ENCODE results near the gene FBXL17.

Gene FBXL17

DNA sequence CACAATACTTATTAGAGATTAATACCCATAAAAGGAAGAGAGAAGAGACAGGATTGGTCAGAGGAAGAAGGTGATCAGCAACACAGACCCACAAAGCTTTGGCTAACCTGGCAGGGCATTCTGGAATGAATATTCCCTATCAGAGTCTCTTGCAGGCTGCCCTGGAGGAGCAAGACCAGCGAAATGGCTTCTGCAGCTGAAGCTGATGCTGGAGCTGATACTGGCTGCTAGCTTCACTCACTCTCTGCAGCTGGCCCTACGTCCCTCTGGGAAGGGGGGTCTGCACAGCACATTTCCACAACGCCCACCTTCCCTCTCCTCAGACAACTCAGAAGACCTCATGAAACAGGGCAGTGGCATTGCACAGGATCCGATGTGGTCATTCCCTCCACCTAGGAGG is 541.3 kb downstream of the FBXL17 start:
- DNase-seq: no peak

DNA sequence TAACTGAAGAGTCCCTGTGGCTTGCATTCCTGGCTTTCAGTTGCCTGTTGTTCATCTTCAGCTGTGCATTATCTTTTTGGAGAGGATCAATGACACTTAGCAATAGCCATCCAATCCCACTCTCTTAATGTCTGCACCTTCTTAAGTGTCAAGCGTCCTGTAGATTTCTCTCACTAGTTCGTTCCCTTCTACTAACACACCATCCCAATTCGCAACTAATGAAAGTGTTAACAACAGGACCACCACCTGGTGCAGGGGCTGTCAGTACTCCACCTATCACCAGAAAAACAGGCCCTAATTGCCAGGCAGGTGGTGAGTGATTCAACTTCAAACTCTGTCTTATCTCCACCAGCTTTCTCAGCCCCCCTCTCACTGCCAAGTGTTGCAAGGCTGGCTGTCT is 541.7 kb downstream of the FBXL17 start:
- no peak for DNase-seq

DNA sequence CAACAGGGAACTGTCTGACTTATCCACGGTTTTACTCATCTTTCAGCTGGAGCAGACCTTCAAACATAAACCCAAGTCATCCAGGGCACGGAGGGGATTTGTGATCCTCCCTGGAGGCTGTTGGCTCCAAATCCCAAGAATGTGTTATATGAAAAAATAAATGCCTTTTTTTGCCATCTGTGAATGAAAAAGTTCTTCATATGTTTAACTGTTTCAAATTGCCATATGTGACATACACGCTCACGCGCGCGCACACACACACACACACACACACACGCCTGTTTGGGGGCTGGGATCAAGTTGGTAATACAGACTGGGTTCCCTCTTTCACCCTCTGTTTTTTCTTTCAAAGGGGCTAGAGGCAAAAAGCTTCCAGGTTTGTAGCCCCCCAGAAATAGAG is 546.8 kb downstream of the FBXL17 start:
- DNase-seq: no peak

DNA sequence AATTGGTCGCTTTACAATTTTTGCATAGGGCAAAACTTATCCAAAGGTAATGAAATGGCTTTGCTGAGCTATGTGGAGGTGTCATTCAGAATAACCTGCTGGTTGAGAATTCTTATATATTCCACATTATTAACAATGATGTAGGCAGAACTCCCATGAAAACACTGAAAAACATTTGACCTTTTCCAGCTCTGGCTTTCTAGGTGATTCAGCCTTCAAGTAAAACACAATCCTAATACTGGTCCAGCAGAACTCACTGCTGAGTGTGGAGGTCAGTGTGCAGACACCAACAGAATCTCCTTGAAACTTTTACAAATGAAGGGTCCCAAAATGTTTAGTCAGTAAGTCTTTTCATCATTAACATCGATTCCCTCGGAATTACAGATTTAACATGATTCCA is 549.2 kb downstream of the FBXL17 start:
- no peak for DNase-seq

DNA sequence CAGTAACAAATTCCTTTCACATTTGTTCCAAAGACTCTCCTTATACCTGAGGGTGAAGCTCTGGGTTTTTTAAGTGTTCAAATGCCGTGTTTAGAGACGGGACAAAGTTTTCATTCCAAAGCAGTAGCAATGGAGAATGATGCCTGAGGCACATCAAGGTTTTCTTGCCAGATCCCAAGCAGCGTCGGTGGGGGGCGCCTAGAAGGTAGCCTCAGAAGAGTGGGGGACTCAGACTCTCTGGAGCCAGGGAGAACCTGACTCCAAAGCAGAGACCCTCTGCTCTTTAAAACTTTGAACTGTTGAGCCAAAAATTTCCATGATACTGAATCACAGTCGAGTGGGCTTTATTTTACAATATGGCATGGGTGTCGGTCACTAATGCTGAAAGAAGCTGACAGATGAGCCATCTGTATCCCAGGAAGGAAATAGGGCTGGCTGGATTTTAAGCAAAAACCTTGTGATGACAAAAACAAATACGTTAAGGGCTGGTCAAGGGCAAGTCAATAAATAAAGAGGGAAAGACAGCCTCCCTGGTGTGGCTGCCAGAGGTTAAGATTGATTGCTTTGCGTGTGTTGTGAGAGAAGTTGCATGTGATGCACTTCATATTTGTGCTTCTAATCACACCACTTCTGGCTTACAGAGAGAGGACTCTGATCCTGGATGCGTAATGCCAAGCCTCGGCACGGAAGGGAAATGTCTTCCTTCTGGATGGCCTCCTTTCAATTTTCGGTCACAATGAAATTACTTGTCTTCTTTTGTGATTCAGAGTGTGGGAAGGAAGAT is 550.1 kb downstream of the FBXL17 start:
- DNase-seq: no peak

DNA sequence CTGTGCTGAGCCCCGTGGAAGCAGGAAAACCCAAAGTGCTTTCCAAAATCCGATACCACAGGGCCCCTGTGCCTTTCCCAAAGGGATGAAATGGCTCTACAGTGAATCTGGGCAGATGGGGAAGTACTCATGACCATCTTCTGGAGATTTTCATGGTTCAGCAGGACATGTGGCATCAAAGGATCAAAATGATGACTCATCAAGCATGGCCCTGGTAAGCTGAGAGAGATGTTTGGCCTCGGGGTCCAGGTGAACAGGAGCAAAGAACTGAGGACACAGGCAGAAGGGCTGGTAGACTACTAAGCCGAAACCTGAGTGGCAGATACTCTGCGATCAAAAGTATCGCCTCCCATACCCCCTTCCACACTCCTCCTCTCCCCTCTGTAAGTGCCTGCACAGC is 551.1 kb downstream of the FBXL17 start:
- no peak for DNase-seq

DNA sequence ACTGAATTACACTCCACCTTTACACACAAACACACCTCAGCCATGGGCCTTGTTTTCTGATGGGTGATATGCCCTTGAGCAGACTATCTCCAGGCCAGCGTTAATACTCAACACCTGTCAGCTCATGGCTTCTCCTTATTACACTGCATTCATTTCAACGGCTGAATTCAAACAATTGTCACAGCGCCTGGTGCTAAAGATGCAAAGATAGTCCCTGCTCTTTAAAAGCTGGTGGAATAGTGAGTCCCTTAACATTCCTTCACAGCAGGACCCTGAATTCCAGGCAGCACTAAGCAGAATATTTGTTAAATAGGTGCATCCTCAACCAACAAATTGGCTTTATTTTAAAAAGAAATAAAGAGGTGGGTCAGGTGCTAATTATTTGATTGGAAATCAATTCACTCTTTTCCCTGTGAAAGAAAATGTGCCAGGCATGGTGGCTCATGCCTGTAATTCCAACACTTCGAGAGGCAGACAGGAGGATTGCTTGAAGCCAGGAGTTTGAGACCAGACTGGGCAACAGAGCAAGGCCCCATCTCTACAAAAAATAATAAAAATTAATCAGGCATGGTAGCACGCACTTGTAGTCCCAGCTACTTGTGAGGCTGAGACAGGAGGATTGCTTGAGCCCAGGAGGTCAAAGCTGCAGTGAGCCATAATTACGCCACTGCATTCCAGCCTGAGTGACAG is 555.4 kb downstream of the FBXL17 start:
- no peak for DNase-seq

DNA sequence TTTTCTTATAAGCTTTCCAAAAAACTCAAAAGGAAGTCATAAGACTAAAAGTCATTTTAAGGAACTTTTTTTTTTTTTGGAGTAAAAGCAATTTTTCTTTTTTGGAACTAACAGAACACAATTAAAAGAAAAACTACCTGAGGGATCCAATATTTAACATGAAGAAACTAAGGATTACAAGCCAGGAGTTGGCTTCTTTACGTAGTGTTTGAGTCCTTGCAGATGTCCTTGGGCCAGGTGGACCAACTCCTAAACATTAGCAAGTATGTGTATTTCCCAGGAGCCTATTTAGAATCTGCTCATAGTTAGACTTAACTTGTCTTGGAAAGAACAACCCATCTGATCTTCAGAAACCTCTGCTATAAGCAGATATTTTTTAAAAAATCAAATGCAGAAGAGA is 557.1 kb downstream of the FBXL17 start:
- DNase-seq: no peak

DNA sequence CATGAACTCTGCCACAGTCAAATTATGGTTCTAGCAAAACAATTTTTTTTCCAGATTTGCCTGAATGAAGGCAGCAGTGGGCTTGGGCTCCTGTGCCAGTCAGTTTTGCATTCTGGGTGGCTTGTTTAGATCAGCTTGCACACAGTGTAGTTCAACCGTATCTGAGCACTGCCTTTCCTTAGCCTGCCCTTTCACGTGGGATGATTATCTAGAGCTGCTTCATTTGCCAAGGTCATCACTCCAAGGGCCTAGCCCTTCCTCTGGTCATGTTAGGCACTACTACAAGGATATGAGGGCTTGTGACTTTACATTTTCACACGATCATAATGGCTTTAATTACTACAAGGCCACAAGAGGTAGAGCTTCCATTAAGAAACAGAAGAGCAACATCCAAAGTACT is 560.6 kb downstream of the FBXL17 start:
- no peak for DNase-seq

DNA sequence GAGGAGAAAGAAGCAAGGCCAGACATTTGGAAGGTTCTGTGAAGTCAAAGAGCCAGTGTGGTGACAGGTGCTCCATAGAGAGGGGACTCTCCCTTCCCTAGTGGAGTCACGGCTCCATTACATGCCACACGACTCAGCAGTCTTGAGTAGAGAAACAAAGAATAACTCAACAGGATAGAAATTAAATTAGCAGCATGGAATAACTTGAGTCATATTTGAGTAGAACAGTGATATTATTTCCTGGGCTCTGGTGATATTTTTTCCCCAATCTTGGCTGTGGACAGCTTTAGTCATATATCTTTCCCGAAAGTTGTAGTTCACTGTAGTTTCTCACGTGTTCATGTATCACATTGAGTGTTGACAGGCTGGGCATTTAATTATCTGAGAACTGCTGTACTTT is 561.5 kb downstream of the FBXL17 start:
- DNase-seq: no peak

DNA sequence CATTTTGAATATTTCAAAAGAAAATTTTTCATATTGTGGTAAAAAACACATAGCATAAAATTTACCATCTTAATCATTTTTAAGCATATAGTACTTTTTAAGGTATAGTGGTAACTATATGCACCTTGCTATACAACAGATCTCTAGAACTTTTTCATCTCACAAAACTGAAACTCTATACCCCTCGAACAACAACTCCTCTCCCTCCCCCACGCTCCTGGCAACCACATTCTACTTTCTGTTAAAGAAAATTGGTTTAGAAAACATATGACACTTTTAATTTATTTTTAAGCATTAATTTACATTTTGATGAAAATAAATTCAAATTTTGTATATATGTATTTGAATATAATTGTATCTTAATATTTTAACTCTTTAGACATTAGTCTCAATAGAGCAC is 563.9 kb downstream of the FBXL17 start:
- no peak for DNase-seq

DNA sequence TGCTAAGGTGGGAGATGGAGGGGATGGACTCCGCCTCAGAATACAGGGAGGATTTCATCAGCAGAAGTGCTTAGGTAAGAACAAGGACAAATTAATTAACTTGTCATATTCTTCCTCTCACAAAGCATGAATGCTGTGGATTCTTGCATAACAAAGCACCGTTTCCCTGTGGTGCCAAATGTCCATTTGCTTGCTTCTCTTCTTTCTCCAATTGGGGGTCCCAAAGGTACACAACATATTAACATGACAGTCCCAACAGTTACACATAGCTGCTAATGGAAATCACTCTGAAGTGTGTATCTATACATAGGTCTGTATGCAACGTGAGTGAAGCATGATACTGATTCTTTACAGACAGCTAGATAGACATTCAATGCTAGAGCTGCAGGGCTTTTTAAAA is 564.5 kb downstream of the FBXL17 start:
- no peak for DNase-seq

DNA sequence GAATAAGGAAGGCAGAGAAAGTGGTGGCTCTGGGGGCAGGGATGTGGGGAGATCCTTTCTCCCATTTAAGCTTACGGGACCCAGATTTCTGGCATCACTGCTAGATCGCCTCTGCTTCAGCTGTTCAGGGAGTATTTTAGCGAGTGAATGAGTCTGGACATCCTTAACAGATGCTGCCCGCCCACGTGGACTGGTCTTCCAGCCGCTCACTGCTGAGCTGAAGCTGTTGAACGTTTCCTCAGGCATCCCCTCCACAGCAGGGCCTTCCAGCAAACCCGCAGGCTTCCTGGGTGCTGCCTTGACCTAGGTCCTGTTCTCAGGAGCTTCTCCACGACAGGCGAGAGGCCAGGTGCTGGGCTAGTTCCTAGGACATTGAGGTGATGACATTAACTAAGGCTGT is 566.8 kb downstream of the FBXL17 start:
- no peak for DNase-seq

DNA sequence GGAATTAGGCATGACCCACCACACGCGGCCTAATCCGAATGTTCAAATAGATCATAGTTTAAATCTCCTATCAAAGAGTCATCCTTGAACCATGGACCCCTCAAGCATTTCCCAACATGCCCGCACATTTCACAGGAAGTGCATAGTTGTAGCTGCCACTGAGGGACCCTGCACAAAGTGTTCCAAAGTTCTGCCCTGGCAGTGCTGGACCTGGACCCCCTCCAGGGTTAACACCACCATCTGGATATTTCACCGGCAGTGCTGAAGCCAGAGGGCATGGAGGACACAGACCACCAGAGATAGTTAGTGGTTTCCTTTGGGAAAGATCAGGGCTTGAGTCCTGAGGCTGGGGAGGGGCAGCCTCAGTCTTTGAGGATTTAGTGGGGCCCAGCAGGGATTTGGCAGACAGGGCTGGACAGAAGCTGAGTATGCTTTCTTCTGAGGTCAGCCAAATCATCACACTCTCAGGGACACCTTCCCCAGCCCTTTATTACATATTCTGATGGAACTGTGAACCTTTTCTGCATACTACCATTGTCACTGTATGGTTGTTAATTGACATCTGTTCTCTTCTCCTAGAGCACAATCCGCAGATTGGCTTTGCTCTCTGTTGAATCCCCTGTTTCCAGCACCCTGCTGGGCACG is 567.6 kb downstream of the FBXL17 start:
- no peak for DNase-seq

DNA sequence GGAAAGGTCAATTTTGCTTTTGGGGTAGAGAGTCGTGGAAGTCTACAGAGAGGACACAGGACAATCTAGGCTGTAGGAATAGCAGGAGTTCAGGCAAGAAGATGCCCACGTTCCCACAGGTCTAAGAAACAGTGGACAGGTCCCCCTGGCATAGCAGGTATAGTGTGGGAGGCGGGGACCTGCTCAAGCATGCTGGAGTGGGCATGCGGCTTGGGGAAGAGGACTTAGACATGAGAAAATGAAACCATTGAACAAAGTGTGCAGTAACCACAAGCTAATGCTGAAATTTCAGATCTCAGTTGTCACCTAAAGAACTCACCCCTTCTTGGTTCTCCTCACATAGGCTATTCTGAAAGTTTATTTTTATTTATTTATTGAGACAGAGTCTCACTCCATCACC is 568.3 kb downstream of the FBXL17 start:
- no peak for DNase-seq

DNA sequence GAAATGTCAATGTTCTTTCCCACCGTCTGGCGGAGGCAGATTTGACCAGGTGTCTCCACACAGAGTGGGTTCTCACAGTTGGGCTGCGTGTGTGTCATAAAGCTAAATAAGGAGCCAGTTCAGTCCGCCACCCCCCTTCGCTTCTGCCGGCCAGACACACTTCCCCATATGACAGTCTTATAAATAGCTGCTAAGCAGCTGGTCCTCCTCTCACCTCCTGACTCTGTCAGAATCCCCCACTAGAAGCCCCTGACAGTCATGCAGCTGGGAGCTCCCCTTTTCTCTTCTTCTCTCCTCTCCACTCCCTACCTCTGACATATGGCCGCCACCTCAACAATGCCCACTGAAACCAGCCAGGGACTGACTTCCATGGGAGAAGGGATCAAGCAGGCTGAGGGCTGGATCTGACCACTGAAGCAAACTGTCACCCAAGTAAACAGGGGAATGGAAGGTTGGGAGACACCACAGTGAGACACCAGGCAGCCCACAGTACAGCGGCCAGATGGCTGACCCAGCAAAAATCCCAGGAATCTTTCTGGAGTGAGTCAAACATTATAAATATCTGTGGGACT is 569.2 kb downstream of the FBXL17 start:
- DNase-seq: peak; percentile 54

DNA sequence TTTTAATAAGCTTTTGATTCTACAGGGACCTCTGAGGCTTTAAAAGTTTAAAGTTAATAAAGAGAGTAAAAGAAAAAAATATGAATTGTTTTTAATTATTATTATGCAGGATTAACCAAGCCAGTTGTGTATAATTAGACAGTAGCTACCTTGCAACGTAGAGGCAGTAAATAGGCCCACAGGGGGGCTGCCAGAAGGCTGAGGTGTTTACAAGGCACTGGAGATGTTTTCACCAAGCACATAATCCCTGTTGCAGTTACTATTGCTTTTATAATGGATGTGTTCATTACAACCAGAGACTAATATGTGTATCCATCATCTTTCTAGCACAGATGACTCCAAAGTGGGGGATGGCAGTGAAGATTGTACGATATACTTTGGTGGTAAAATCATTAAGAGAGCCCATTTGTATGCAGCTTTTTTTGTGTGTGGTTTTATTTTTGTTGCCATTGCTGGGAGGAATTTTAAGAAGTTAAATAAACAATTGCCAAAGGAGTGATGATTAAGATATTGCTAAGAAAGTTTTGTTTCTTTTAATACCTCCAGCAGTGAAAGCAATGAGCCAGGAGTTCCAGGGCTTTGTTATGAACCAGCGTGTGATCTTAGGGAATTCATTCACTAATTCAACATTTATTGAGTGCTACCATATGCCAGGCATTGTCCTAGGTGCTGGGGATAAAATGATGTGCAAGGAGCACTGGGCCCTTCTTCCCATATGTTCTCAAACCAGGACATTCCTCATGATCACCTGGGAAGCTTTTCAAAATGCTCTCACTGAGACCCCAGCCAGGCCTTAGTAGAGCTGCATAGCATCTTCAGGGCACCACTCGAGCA is 572.5 kb downstream of the FBXL17 start:
- no peak for DNase-seq

Data from DMS 273 treated with DMSO at 0.1 percent for 48 hours (cell line).